Endothelial cell of umbilical vein (primary cell): ENCODE data around the gene PTPRCAP. TPM values are rescaled to one million over a fixed set of nuclear protein-coding genes. Genes with fewer than 3 reads are reported as not detected.

Source experiments
- BruUV-seq: library from RNA; stranded (reverse); fragments of 400-500 nt; replicated peaks from 2 replicates; lab custom pipeline; 2021; lab: Mats Ljungman, UMichigan
- CTCF ChIA-PET: fragments of 300-600, 350-600 bp; sonication (Branson Sonifier 250); formaldehyde crosslinking; loops from one replicate; lab custom pipeline; 2021; ENCODE audit warnings: antibody characterized with exemption, inconsistent platforms; lab: Charles Lee
- POLR2A ChIA-PET: fragments of 300-600, 350-600 bp; sonication (Branson Sonifier 250); formaldehyde crosslinking; loops from one replicate; lab custom pipeline; 2021; ENCODE audit warnings: antibody characterized with exemption, inconsistent platforms; lab: Charles Lee
- DNase-seq: peaks from one replicate; pipeline ENCODE4 v3.0.0-alpha.2; 2011; ENCODE audit warnings: low read depth, low spot score
- FAIRE-seq: peaks from 2 replicates; lab custom pipeline; 2011; peaks lifted over from hg19 to GRCh38; lab: Jason Lieb, UNC
- H2AFZ ChIP-seq: 2 replicates; pipeline ENCODE4 v1.6.0; 2012; ENCODE audit warnings: low read depth, low read length, control low read depth, inconsistent platforms
- H3K27ac ChIP-seq: 2 replicates; pipeline ENCODE4 v1.5.1; 2011; ENCODE audit warnings: low read depth, mild to moderate bottlenecking, control low read depth, low read length, moderate library complexity; ENCODE audit not compliant: insufficient read depth
- H3K27me3 ChIP-seq, 2 experiments: 2 replicates each; pipeline versions ENCODE4 v1.6.0 to v1.6.1; 2011; ENCODE audit warnings: low read length in 2 of 2, mixed read lengths in 1 of 2; ENCODE audit not compliant: control insufficient read depth in 2 of 2, insufficient read depth in 2 of 2
- H3K36me3 ChIP-seq, 2 experiments: 2 replicates in 1 of 2; 3 replicates in 1 of 2; pipeline ENCODE4 v1.5.1; 2011; ENCODE audit warnings: low read length in 2 of 2, mild to moderate bottlenecking in 1 of 2, moderate library complexity in 1 of 2; ENCODE audit not compliant: control insufficient read depth in 2 of 2, insufficient read depth in 2 of 2; ENCODE audit errors: extremely low read depth in 1 of 2
- H3K4me1 ChIP-seq: 3 replicates; pipeline ENCODE4 v1.5.1; 2011; ENCODE audit warnings: mild to moderate bottlenecking, low read length; ENCODE audit not compliant: control insufficient read depth, insufficient read depth; ENCODE audit errors: extremely low read depth
- H3K4me2 ChIP-seq: 2 replicates; pipeline ENCODE4 v1.6.1; 2011; ENCODE audit warnings: low read length, control low read depth, mixed read lengths; ENCODE audit not compliant: insufficient read depth
- H3K4me3 ChIP-seq, 3 experiments: fragments of 200-600 bp in 1 of 3; sonication (generic), shearing (Covaris generic) in 1 of 3; replicated peaks in 1 of 3; 2 replicates each; pipeline ENCODE4 v1.5.1; 2011 to 2016; ENCODE audit warnings: control low read depth in 3 of 3, low read length in 3 of 3, mild to moderate bottlenecking in 2 of 3, inconsistent platforms in 1 of 3, low read depth in 1 of 3, moderate library complexity in 1 of 3; ENCODE audit not compliant: insufficient read depth in 1 of 3
- H3K79me2 ChIP-seq: 2 replicates; pipeline ENCODE4 v1.6.0; 2012; ENCODE audit warnings: low read length, inconsistent platforms; ENCODE audit not compliant: control insufficient read depth, insufficient read depth
- H3K9ac ChIP-seq: replicated peaks from 2 replicates; pipeline ENCODE3; 2011; ENCODE audit warnings: low read length, control low read depth; ENCODE audit not compliant: insufficient read depth; ENCODE audit errors: extremely low read depth
- H3K9me1 ChIP-seq: replicated peaks from 3 replicates; pipeline ENCODE4 v1.6.0; 2011; ENCODE audit warnings: mild to moderate bottlenecking, low read length; ENCODE audit not compliant: control insufficient read depth, insufficient read depth; ENCODE audit errors: extremely low read depth
- H3K9me3 ChIP-seq: replicated peaks from 2 replicates; pipeline ENCODE4 v1.5.1; 2012; ENCODE audit warnings: low read length, inconsistent platforms; ENCODE audit not compliant: control insufficient read depth, insufficient read depth
- H4K20me1 ChIP-seq: replicated peaks from 2 replicates; pipeline ENCODE3; 2011; ENCODE audit warnings: mild to moderate bottlenecking, low read length; ENCODE audit not compliant: control insufficient read depth, insufficient read depth; ENCODE audit errors: extremely low read depth
- EZH2 ChIP-seq: IDR thresholded peaks from 2 replicates; pipeline ENCODE4 v1.6.1; 2012; ENCODE audit warnings: borderline replicate concordance, low read depth, mild to moderate bottlenecking, moderate library complexity, low read length, inconsistent platforms; ENCODE audit not compliant: severe bottlenecking
- FOS ChIP-seq: IDR thresholded peaks from 2 replicates; pipeline ENCODE4 v1.6.1; 2011; ENCODE audit warnings: mild to moderate bottlenecking, low read length, moderate library complexity, borderline replicate concordance; ENCODE audit not compliant: insufficient read depth
- GATA2 ChIP-seq: IDR thresholded peaks from 2 replicates; pipeline ENCODE4 v1.7.0; 2011; ENCODE audit warnings: low read depth, mild to moderate bottlenecking, moderate library complexity, mixed read lengths, low read length; ENCODE audit not compliant: insufficient read length, insufficient read depth
- JUN ChIP-seq: IDR thresholded peaks from 2 replicates; pipeline ENCODE4 v1.6.1; 2011; ENCODE audit warnings: borderline replicate concordance, low read depth; ENCODE audit not compliant: insufficient read length, insufficient read depth
- MYC ChIP-seq: IDR thresholded peaks from one replicate; pipeline ENCODE4 v1.6.1; 2011; ENCODE audit warnings: mild to moderate bottlenecking, low read depth, low read length
- POLR2A ChIP-seq: IDR thresholded peaks from 2 replicates; pipeline ENCODE4 v1.6.1; 2012; ENCODE audit warnings: low read depth, mild to moderate bottlenecking, control low read depth, low read length
- POLR2AphosphoS5 ChIP-seq: IDR thresholded peaks from 2 replicates; pipeline ENCODE4 v1.6.1; 2012; ENCODE audit warnings: low read depth, mild to moderate bottlenecking, control low read depth, low read length, moderate library complexity; ENCODE audit not compliant: insufficient read depth
- dilution Hi-C: fragments of 300-500 bp; cut with MboI; formaldehyde crosslinking; loops from one replicate; pipeline ENCODE4 v1.15.0; 2019; ENCODE audit warnings: low sequenced_read_pairs; ENCODE audit not compliant: extremely low pct_ligation_motif_present
- intact Hi-C: fragments of 100-400 bp; cut with micrococcal nuclease; formaldehyde crosslinking; loops from one replicate; pipeline ENCODE4 v1.10.0; 2022
- polyA plus RNA-seq, 4 experiments: library from polyadenylated mRNA; depleted of rRNA in 3 of 4; stranded (reverse) in 3 of 4; unstranded in 1 of 4; fragments of >200 nt; gene quantifications; 2 replicates each; pipeline versions ENCODE4 v1.2.1 to v1.2.3, GENCODE V29; 2011 to 2012; ENCODE audit warnings: missing spikeins in 1 of 4
- total RNA-seq: library from RNA; stranded (reverse); gene quantifications from 2 replicates; pipeline ENCODE4 v1.2.3, GENCODE V29; 2021
- TF ChIP-seq, protein P1 (sequence below), 2 donors: IDR thresholded peaks; 1 replicate in 1 of 2; 2 replicates in 1 of 2; pipeline ENCODE4 v1.5.1; 2011; ENCODE audit warnings: low read length in 2 of 2, mild to moderate bottlenecking in 2 of 2, moderate library complexity in 2 of 2, control low read depth in 1 of 2, inconsistent platforms in 1 of 2, low read depth in 1 of 2; ENCODE audit not compliant: insufficient read depth in 1 of 2; ENCODE audit errors: extremely low read depth in 1 of 2
- TF ChIP-seq, protein P2 (sequence below): IDR thresholded peaks from 2 replicates; pipeline ENCODE4 v1.6.1; 2011; ENCODE audit not compliant: insufficient read depth, insufficient read length

Gene PTPRCAP
- total and polyA plus RNA-seq, 2 donors (not counting 3 experiments of a cell fraction or from before 2014, with no cell fraction given): 3.6 TPM; not detected in 1

DNA sequence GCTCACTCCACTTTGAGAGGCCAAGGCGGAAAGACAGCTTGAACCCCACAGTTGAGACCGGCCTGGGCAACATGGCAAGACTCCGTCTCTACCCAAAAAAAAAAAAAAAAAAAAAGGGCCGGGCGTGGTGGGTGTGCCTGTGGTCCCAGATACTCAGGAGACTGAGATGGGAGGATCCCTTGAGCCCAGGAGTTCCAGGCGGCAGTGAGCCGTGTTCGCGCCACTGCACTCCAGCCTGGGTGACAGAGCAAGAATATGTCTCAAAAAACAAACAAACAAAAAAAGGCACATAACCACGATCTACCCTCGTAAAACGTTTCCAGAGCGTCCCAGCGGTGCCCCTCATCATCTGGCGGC, 46.6 kb downstream of the PTPRCAP start:
- CTCF ChIA-PET: interaction anchor here (1.0 to 4.8 kb wide), 7 partner anchors 9 to 127 kb away, joined by 3 to 32 read pairs (median 5); partner anchors contain the start of gene PPP1CA
- POLR2A ChIA-PET: interaction anchor here (0.6 kb wide), 1 partner anchor 21 kb away, joined by 3 read pairs; no protein-coding TSS in a partner anchor
- peaks cover 10% of the 10 kb centered on the region for H3K4me1 ChIP-seq
- H3K9me3 ChIP-seq: no peaks in the 10 kb centered on the region
- no peaks in the 10 kb centered on the region for H3K9me1 ChIP-seq
- no peaks in the 10 kb centered on the region for H3K27me3 ChIP-seq
- H2AFZ ChIP-seq: peak overlapping the region; percentile 57
- DNase-seq: no peak
- H3K4me2 ChIP-seq: peak overlapping the region; percentile 90
- FAIRE-seq: no peak
- peak overlapping the region; percentile 56 for H3K27ac ChIP-seq
- dilution Hi-C loops: no loop called here
- no TSS peak for BruUV-seq
- H3K36me3 ChIP-seq: peaks cover 0 to 2% of the 10 kb centered on the region in 2 experiments
- no peaks in the 10 kb centered on the region for H4K20me1 ChIP-seq
- H3K79me2 ChIP-seq: peaks cover 4% of the 10 kb centered on the region
- peak overlapping the region; percentile 79 for H3K9ac ChIP-seq
- intact Hi-C loops: no loop called here
- TF ChIP-seq, protein P1, sequence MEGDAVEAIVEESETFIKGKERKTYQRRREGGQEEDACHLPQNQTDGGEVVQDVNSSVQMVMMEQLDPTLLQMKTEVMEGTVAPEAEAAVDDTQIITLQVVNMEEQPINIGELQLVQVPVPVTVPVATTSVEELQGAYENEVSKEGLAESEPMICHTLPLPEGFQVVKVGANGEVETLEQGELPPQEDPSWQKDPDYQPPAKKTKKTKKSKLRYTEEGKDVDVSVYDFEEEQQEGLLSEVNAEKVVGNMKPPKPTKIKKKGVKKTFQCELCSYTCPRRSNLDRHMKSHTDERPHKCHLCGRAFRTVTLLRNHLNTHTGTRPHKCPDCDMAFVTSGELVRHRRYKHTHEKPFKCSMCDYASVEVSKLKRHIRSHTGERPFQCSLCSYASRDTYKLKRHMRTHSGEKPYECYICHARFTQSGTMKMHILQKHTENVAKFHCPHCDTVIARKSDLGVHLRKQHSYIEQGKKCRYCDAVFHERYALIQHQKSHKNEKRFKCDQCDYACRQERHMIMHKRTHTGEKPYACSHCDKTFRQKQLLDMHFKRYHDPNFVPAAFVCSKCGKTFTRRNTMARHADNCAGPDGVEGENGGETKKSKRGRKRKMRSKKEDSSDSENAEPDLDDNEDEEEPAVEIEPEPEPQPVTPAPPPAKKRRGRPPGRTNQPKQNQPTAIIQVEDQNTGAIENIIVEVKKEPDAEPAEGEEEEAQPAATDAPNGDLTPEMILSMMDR (IDR thresholded peaks at IDR 0.05; ENCODE audit: extremely low read depth in 1 of 2, insufficient read depth in 1 of 2, low read depth in 1 of 2, low read length in 2 of 2): no peak
- TF ChIP-seq POLR2AphosphoS5: no peak
- TF ChIP-seq JUN: no peak
- no peak for TF ChIP-seq MYC
- no peak for TF ChIP-seq FOS
- no peak for TF ChIP-seq EZH2
- TF ChIP-seq, protein P2, sequence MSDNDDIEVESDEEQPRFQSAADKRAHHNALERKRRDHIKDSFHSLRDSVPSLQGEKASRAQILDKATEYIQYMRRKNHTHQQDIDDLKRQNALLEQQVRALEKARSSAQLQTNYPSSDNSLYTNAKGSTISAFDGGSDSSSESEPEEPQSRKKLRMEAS: no peak
- TF ChIP-seq GATA2: no peak
- TF ChIP-seq POLR2A: no peak
- H3K4me3 ChIP-seq: peak overlapping the region; percentile 52 to 80 (median 76)
